HFFc6 (cell line): ENCODE data around the gene SUGCT. TPM values are rescaled to one million over a fixed set of nuclear protein-coding genes. Genes with fewer than 3 reads are reported as not detected.
"Not testable (repeated sequence)": the region's sequence is repeated elsewhere in the genome, so short reads cannot be mapped to it uniquely, and the experiment has no call there.

ENCODE experiments used
- DNase-seq: peaks from one replicate; pipeline ENCODE4 v3.0.0-alpha.2; 2018
- H3K27ac Mint-ChIP-seq: 2 replicates; pipeline ENCODE4 v1.8.0; 2020; ENCODE audit warnings: mild to moderate bottlenecking, mixed read lengths
- H3K27me3 Mint-ChIP-seq: 2 replicates; pipeline ENCODE4 v1.8.0; 2021; ENCODE audit warnings: mild to moderate bottlenecking, moderate library complexity, mixed read lengths; ENCODE audit not compliant: insufficient read depth
- H3K36me3 Mint-ChIP-seq: 2 replicates; pipeline ENCODE4 v1.8.0; 2021; ENCODE audit warnings: low read depth, mixed read lengths
- H3K4me1 Mint-ChIP-seq: 2 replicates; pipeline ENCODE4 v1.8.0; 2020; ENCODE audit warnings: low read depth, mixed read lengths
- H3K4me3 Mint-ChIP-seq: 2 replicates; pipeline ENCODE4 v1.8.0; 2020; ENCODE audit warnings: mild to moderate bottlenecking, moderate library complexity, mixed read lengths
- H3K9me3 Mint-ChIP-seq: 2 replicates; pipeline ENCODE4 v1.8.0; 2020; ENCODE audit warnings: mild to moderate bottlenecking, mixed read lengths
- CTCF ChIP-seq: fragments of 200-600 bp; sonication (generic); IDR thresholded peaks from 2 replicates; pipeline ENCODE4 v1.5.0; 2021; ENCODE audit warnings: antibody characterized with exemption, mild to moderate bottlenecking
- total RNA-seq, 6 experiments: library from RNA; stranded (reverse); fragmentation: NEBNext Ultra II Directional; extraction: Animal tissue kit (Norgen Biotek cat#: 25700); gene quantifications; 2 replicates in 1 of 6; 3 replicates in 5 of 6; pipeline ENCODE4 v1.2.3, GENCODE V29; 2021

Gene SUGCT
- total RNA-seq, 6 experiments from 2014 or later, result 12.9 to 20.1 (median 17.1) TPM

GRCh38 chr7:40595129-40595528, 460.3 kb downstream of the SUGCT start:
- H3K36me3 Mint-ChIP-seq, result peaks cover 3% of the 10 kb centered on the region; the same call in 1 of the 2 replicates
- H3K4me1 Mint-ChIP-seq, result no peaks in the 10 kb centered on the region; the same call in 1 of the 2 replicates
- H3K27me3 Mint-ChIP-seq, result no peaks in the 10 kb centered on the region
- H3K4me3 Mint-ChIP-seq, result no peak overlapping the region
- DNase-seq, result no peak
- TF ChIP-seq CTCF, result no peak
- H3K9me3 Mint-ChIP-seq, result no peaks in the 10 kb centered on the region; the same call in 1 of the 2 replicates
- no peak overlapping the region for H3K27ac Mint-ChIP-seq

- H3K27me3 Mint-ChIP-seq, result no peaks in the 10 kb centered on the region
- DNase-seq, result no peak
- H3K4me1 Mint-ChIP-seq, result no peaks in the 10 kb centered on the region; the same call in 1 of the 2 replicates
- no peak for TF ChIP-seq CTCF
- no peaks in the 10 kb centered on the region; the same call in 1 of the 2 replicates for H3K36me3 Mint-ChIP-seq
- no peak overlapping the region for H3K4me3 Mint-ChIP-seq
- H3K27ac Mint-ChIP-seq, result no peak overlapping the region
- H3K9me3 Mint-ChIP-seq, result no peaks in the 10 kb centered on the region
These were observed 461.0 kb downstream of the SUGCT start for GRCh38 chr7:40595832-40596231.

GRCh38 chr7:40597517-40597916, 462.7 kb downstream of the SUGCT start:
- TF ChIP-seq CTCF, result no peak
- no peak for DNase-seq
- no peaks in the 10 kb centered on the region; the same call in 1 of the 2 replicates for H3K4me1 Mint-ChIP-seq
- peaks cover 12% of the 10 kb centered on the region for H3K36me3 Mint-ChIP-seq
- H3K9me3 Mint-ChIP-seq, result peaks cover 11% of the 10 kb centered on the region; the same call in 1 of the 2 replicates
- no peaks in the 10 kb centered on the region for H3K27me3 Mint-ChIP-seq
- no peak overlapping the region for H3K4me3 Mint-ChIP-seq
- H3K27ac Mint-ChIP-seq, result no peak overlapping the region

- DNase-seq, result no peak
- Mint-ChIP-seq H3K9me3 (peaks cover 11% of the 10 kb centered on the region; the same call in 1 of the 2 replicates), H3K27ac (no peak overlapping the region), H3K36me3 (peaks cover 16% of the 10 kb centered on the region), H3K4me3 (no peak overlapping the region), H3K27me3 (no peaks in the 10 kb centered on the region), H3K4me1 (no peaks in the 10 kb centered on the region; the same call in 1 of the 2 replicates)
- no peak for TF ChIP-seq CTCF
These were observed 464.1 kb downstream of the SUGCT start for GRCh38 chr7:40598915-40599314.

- Mint-ChIP-seq H3K36me3 (peaks cover 16% of the 10 kb centered on the region), H3K27me3 (no peaks in the 10 kb centered on the region), H3K4me3 (no peak overlapping the region), H3K27ac (no peak overlapping the region), H3K9me3 (peaks cover 11% of the 10 kb centered on the region; the same call in 1 of the 2 replicates), H3K4me1 (no peaks in the 10 kb centered on the region; the same call in 1 of the 2 replicates)
- no peak for DNase-seq
- no peak for TF ChIP-seq CTCF
These were observed 465.0 kb downstream of the SUGCT start for GRCh38 chr7:40599836-40600235.

GRCh38 chr7:40602351-40602750, 467.5 kb downstream of the SUGCT start:
- not testable (repeated sequence) for H3K27ac Mint-ChIP-seq, DNase-seq, H3K27me3 Mint-ChIP-seq, H3K4me1 Mint-ChIP-seq, H3K4me3 Mint-ChIP-seq
- peaks cover 16% of the 10 kb centered on the region for H3K36me3 Mint-ChIP-seq
- H3K9me3 Mint-ChIP-seq, result peaks cover 11% of the 10 kb centered on the region; the same call in 1 of the 2 replicates
